ENCODE measurements around the gene SFMBT2.
"Not testable (repeated sequence)": the region's sequence is repeated elsewhere in the genome, so short reads cannot be mapped to it uniquely, and the experiment has no call there.

Gene SFMBT2

DNA sequence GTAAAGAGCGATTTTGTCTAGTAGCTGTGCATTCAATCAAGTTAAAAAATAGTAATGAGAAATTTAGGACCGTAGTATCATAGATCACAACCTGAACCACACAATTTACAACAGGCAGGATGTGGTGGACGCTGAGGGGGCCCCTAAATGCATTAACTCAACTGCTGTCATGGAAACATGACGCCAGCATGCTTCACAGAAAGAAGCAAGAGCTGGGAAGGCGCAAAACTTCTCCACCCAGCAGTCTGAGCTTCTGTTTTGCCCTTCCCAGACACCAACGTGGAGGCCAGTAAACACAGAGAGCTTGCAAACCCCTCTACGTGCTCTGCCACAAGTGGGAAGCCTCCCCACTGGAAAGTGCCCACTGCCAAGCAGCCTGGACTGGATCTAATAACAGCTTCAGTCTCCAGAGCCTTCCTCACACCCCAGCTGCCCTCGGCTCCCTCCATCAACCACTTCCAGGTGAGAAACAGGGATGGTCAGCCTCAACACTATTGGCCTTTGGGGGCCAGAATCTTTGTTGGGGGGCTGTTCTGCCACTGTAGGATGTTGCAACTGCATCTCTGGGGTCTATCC is 151.8 kb downstream of the SFMBT2 start:
- DNase-seq = peak; percentile 65 to 72

DNA sequence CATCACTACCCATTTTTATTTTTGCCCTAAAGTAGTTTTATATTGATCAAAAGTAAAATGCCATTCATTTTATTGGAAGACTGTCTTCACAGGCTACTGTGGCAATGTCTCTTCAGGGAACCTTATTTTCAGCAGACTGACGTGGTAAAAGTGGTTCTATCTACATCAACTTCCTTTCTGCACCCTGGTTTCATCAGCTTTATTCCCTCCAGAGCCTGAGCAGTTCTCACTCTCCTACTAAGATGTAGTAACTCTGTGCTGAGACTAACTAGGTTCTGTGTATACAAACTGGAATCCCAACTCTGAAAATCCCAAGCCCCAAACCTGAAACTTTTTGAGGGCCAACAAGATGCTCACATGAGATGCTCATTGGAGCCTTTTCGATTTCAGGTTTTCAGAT is 155.3 kb downstream of the SFMBT2 start:
- DNase-seq = no peak

DNA sequence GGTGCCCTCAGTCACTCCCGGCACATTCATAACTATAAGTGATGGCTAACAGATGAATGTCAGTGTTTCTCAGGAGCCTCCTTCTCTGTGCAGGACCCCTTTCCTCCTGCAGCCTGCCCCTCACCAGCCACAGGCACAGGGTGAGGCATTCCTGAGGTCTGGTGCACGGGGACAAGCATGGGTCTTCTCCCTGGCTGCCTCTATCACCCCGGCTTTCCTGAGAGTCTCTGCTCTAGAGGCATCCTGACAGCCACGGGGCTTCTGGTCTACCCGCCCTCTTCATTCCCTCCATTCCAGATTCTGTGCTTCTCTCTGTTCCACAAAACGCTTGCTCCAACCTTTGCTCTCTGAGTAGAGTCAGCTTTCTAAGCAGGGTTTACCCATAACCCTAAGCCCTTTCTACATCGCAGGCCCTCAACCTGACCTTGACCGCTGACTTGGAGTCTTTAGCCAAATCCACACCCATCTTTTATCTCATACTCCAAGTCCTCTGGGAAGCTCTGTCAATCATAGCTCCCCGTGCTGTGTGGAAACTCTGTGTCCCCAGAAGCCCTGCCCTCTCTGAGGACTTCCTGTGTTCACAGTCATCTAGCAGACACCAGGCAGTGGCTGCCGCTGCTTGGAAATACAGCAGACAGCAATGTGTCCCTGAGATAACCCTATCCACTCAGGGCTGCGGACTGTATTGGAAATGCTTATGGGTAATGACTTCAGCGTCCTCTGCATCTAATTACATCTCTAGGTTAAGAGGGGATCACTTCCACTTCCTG is 159.0 kb downstream of the SFMBT2 start:
- DNase-seq = no peak

DNA sequence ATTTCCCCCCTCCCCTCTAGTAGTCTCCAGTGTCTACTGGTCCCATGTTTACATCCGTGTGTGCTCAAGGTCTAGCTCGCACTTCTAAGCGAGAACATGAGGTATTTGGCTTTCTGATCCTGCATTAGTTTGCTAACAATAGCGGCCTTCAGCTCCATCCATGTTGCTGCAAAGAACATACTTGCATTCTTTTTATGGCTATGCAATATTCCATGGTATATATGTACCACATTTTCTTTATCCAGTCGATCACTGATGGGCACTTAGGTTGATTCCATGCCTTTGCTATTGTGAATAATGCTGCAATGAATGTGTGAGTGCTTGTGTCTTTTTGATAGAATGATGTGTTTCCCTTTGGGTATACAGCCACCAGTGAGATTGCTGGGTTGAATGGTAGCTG is 160.6 kb downstream of the SFMBT2 start:
- DNase-seq = no peak

DNA sequence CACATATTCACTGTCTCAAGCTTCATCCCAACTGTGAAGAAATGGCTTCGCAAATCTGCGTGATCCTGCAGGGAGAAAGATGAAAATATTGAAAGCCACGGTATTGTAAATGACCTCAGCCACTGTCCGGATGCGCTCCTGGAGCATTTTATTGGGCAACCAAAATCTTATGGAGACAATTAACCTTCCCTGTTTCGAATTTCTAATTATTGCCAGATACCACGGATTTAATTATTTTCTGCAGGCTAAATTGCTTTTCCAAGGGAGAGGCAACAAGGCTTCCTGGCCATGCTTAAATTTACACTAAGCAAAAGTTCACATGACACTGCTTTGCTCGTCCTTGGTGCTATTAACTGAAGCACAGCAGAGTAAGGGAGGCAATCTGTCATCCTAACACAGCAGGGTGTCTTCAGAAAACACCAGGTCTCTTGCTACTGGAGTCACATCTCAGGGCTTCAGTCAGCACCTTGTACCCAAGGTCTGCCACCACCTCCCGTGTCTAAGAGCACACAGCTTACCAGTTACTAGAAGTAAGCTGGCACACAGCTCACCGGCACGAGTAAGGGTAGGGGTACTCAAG is 162.2 kb downstream of the SFMBT2 start:
- no peak for DNase-seq

DNA sequence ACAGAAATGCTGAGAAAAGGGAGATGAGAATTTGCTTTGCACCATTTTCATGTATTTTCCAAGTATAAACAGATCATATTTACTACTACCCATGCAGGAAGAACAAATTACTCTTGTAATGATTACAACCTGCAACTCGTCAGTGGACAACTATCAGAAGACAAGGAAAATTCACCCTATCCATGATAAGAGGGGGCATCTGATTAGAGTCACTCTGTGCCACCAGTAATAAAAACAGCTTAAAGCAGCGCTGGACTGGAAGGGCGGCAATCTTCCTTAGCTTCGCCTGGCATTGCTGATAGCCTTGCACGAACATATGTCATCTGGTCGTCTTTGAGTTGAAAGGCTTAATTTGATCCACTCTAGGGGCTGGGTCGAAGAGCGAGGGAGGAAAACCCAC is 162.7 kb downstream of the SFMBT2 start:
- no peak for DNase-seq

DNA sequence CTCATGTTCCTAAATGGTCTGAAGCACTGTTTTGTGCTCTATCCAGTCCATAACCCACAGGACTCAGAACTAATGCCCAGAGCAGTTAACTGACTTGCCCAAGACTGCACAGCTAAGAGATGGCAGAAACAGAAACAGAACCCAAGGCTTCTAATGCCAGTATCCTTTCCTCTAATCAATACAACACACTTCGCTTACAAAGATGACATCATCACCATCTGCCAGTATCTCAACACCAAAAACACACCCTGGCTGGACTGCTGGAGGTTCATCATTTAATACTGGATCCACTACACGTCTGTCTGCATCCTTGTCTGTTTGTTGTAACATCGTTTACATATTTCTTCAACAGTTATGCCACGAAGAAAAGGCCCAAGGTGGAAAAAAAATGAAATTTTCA is 165.3 kb downstream of the SFMBT2 start:
- no peak for DNase-seq

DNA sequence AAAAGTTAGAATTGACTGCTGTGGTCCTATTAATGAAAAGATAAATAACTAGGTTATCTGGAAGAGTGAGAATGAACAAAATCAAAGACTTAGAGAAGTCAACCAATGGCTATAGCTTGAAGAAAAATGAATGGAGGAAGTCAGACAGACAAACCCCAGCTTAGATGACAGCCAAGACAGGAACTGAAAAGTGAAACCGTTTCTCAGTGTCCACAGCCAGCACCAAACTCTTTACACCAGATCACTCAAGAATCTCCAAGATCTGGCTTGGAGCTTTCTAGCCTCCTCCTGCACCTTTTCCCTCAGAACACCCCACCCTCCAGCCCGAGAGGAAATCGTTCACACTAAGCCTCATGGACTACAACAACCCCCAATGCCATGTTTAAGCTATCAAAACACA is 167.0 kb downstream of the SFMBT2 start:
- DNase-seq = peak; percentile 12 to 33

DNA sequence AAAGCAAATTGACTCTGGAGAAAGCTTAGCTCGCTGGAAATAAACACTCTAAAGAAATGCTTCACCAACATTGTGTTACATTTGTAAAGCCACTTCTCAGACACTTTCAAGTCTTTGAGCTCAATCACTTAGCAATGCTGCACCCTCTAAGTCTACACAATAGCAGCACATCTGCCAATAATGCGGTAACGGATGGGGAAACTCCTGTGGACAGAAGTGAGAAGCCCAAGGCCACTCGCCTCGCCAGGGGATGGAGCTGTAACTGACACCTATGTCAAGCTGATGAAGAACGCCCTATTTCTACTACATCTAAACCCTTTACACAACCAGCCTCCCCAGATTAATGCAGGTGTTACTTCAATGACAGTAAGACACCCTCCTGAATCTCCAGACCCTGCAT is 167.7 kb downstream of the SFMBT2 start:
- peak; percentile 21 to 23 for DNase-seq

DNA sequence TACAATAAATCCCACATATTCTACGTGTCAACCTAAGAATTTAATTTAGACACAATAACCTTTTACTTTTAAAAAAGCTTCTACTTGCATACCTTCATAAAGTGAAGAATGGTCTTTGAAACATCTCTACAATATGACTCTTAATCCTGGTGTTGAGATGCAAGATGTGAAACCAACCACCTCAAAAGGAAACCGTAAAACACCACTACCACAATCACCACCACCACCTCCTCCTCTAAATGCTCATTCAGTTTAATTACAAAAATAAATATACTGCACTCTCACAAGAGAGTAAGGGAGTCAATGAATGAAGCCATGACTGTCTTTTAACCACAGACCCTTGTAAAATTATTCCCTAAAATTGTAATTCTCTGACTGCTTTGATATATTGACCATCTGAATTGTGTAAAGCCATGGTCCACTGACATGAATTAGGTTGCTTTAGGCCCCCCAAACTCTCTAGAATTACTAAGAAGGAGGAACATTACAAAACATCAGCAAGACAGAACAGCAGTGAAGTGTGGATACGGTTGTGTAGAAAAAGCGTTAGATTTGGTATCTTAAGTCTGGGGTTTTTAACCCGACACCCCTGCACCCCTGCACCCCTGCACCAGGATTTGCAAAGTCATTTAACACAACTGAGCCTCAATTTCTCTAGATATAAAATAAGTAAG is 171.4 kb downstream of the SFMBT2 start:
- DNase-seq = peak in 1 of 2 donors; percentile 28

DNA sequence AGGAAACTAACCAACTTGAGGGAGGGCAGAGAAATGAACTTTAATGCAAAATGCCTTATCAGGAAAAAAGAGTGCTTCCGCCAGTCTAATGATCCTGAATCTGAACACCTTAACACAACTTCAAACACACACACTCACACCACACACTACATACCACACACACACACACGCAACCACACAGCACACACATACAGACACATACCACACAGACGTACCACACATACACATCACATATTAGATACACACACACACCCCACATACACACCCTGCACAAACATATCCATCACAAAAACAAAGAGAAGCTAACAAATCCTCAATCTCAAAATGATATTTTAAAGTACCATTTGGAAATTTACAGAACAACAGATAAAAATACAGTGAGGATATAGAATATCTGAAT is 175.5 kb downstream of the SFMBT2 start:
- no peak for DNase-seq

DNA sequence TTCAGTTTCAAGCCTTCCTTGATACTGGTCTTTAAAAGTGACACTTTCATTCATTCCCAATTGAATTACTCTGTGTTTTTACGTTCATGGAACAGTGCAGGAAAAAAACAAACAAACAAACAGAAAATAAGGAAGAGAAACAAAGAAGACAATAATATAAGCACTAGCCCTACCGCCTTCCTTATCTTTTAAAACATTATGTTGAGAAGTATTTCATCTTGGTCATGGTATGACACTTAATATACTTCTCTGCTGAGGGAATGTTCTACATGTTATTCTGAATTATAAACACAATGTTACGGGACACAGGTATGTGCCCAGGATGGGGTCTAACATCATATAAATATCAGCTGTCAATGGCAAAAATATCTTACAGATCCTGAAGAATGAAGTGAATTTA is 176.7 kb downstream of the SFMBT2 start:
- DNase-seq = no peak

DNA sequence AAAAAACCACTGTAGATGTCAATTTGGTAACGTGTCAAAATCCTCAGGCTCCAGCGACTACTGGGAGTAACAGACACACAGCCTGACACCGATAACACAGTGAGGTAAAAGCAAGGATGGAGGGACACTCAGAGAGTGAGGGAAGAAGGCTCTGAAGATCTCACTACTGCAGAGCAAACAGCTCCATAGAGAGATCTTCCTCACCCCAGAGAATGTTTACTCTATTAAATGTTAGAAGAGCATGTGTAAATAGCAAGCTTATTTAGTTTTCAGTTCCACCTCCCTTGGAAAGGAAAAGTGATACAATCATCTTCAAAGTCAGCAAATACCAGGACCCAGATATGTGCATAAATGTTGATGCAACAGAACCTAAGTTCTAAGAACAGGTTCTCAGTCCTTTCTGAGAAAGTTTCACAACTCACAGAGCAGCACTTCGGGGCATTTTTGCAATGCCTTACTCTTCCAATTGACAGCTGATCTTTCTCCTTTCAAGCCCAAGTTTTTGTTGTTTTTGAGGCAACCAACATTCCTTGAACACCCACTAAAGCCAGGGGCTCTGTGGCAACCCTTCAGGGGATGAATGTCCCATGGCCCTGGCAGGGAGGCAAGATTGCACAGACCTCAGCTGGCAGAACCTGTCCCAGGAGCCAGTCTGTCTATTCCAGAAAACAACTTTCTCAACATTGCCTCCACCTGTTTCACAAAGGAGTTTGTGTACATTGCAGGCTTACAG is 177.4 kb downstream of the SFMBT2 start:
- no peak for DNase-seq

DNA sequence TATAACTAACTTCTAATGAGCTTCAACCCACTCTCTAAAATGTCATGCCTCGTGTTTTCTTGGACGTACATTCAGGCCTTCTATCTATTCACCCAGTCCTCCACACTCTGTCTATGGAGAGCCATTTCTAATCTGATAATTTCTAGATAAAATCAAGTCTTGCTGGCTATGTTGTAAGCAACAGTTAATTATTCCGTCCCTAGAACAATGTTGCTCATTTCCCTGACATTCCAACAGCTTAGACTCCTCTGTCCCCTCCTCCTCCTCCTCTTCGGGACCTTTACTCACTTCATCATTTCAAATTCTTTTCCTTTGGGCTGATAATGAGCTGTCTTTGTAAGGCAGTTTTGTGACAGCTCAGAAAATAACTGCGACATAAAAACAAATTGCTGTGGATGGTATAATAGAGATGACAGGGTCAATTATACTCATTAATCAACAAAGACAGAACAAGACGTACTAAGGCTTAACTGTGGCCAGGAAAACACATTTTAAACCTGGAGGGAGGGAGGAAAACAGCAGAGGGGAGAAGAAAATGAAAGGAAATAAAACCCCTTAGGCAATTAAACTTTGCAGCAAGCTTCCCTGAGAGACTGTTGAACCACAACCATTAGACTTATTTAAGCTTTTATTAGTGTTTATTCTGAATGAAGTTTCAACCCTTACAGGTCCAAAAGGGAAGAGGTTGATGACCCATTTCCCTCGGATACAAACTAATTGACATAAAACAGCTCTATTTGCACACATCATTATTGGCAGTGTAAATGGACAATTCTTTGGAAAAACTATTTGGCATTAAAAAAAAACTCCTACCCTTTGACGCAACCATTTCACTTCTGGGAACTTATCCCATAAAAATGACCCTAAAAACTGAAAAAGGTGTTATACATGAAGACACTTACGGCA is 179.1 kb downstream of the SFMBT2 start:
- DNase-seq = no peak

DNA sequence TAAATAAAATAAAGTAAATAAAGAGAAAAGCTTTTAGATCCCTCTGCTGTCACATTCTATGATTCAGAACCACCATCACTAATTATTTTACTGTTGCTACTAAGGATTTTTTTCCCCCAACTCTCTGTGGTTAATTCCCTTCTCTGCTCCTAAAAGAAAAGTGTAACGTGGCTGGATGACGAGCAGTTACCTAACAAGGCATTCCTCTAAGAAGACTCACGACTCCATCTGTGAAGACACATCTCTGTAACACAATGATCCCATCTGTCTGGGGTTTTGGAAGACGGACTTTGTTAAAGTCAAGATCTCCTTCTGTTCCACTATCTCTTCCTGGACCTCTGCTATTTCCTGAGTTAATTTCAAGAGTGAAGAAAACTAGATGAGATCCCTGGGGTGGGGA is 179.9 kb downstream of the SFMBT2 start:
- DNase-seq = no peak

DNA sequence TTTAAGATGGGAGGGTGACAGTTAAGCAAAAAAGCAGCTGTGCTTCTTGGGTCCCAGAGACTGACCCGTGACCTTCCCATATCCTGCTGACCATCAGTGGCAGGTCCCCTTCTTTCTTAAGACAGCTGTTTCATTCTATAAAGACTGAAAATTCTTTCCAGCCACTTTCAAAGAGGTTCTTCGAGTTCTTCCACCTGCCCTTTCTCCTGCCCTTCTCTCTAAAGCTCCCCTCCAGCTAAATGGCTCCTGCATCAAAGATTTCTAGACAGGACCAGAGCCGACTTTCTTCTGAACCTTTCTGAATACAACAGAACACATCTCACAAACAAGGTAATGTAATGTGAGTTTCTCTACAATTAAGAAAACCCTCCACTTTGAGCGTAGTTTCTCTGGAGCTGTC is 180.8 kb downstream of the SFMBT2 start:
- no peak for DNase-seq

DNA sequence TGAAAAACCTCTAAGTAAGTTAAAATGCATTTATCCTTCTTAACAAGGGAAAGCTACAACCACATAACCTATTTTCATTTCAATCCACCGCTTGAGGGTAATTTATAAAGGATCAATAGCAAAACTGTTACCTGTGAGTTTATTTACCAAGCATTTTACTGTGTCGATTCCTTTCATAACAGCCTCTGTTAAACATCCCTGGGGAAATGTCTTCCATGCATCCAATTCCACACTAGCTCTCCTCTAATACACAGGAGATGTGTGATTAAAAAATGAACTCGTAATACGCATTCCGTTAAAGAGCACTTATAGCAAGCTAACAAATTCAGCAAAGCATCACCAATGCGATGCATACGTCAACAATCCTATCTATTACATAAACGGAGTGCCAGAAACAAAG is 185.7 kb downstream of the SFMBT2 start:
- no peak for DNase-seq

DNA sequence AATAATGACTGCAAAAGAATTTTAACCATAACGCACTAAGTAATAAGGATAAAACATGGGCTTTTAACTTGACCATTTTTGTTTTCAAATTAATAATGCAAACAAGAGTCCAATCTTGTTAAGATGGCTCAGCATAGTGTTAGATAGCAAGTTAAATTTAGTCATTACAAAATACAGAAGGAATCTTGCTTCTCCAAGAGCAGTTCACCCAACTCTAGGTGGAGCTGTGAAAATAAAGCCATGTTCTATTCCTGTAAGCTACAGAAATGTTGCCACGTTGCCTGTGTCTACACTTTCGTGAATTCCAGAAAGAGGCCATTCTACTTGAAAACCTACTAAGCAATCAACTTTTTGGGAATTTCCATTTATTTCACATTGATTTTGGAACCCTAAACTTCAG is 191.9 kb downstream of the SFMBT2 start:
- no peak for DNase-seq

DNA sequence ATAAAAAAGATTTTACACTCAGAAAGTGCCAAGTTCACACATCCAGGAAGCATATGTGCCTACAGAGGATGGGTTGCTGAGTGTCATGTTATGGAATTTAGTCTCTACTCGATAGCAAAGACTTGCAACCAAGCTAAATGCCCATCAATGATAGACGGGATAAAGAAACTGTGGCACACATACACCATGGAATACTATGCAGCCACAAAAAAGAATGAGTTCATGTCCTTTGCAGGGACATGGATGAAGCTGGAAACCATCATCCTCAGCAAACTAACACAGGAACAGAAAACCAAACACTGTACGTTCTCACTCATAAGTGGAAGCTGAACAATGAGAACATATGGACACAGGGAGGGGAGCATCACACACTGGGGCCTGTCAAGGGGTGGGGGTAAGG is 198.1 kb downstream of the SFMBT2 start:
- DNase-seq = not testable (repeated sequence)

DNA sequence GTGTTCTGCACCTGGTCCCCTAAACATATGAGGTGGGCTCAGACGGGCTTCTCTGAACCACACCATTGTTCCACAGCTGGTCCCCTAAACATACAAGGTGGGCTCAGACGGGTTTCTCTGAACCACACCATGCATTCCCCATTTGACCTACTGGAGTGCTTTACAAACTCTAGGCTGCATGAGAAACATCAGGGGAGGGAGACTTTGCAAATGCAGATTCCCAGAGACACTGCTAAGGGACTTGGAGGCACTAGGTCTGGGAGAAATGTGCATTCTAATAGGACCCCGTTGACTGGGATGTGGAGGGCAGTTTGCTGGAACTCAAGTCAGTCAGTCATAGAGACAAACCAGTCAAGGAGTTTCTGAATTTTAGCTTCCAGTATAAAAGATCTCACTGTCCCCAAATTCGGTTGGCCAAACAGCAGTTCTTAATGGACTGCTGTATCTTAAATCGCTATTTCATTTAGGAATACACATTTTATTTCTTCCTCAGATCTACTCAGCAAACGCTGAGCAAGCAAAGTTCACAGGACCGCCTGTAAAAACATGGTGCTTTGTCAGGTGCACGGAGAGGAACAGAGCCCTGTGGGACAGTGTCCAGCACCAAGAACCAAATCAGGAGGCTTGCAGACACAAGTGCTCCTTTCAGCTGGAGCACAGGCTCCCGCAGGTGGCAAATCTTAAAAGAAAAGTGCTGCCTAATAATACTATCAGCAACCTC is 198.8 kb downstream of the SFMBT2 start:
- no peak for DNase-seq

DNA sequence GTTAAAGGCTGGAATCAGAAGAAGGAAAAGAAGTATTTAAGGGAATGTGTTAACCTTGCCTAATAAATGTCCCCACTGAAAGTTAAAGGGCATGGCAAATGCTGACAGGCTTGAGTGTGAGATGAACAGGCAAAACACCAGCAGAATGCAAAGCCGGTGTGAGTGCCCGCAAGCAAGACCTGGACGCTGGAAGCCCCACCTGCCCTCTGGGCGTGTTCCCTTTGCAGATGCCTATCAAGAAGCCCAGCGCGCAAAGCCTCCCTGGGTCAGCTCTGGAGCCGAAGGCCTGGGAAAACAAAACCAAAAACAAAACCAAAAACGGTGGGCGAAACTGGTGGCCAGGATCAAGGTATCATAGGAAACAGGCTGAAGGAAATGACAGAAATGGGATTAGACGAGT is 200.3 kb downstream of the SFMBT2 start:
- no peak for DNase-seq

DNA sequence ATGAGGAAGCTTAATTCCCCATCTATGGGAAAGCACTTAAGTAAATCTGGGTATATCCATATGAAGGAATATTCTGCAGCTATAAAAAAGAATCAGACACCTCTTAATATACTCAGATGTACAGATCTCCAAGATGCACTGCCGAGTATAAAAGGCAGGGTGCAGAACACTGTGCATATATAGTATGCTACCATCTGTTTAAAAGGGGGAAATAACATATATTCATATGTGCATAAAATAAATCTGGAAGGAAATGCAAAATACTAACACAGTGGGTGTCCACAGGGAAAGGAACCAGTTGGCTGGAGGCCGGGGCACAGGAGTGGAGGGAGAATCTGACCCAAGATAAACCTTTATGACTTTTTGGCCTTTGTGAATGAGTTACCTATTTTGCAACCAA is 201.4 kb downstream of the SFMBT2 start:
- no peak for DNase-seq
